Embryonic facial prominence (tissue), 1 donor: ENCODE measurements around the gene TUBGCP3.

ENCODE experiments used
- DNase-seq: peaks from one replicate; pipeline ENCODE4 v3.0.0-alpha.2; 2016; ENCODE audit errors: extremely low spot score

The TUBGCP3 gene

GRCh38 chr13:112441226-112441625, 146.7 kb downstream of the TUBGCP3 start:
- DNase-seq, result no peak

GRCh38 chr13:112438515-112438914, 149.4 kb downstream of the TUBGCP3 start:
- DNase-seq, result no peak

GRCh38 chr13:112438094-112438493, 149.9 kb downstream of the TUBGCP3 start:
- DNase-seq, result no peak

GRCh38 chr13:112435973-112436372, 152.0 kb downstream of the TUBGCP3 start:
- DNase-seq, result no peak
